Esophagus squamous epithelium (tissue), 5 donors: Measurements from ENCODE around the gene PSMD2. TPM values are rescaled to one million over a fixed set of nuclear protein-coding genes. Genes with fewer than 3 reads are reported as not detected.

Source experiments
- DNase-seq: peaks from one replicate; lab custom pipeline; 2025; lab: John Stamatoyannopoulos, UW
- H3K27ac ChIP-seq, 4 donors: fragments of 200-600 bp; sonication (generic); one replicate each; pipeline ENCODE4 v1.5.1; 2016 to 2019; ENCODE audit warnings: mild to moderate bottlenecking in 1 of 4
- H3K27me3 ChIP-seq, 4 donors: fragments of 200-600 bp; sonication (generic); 1 replicate in 3 of 4; 2 replicates in 1 of 4; pipeline versions ENCODE4 v1.5.1 to v1.6.0; 2017 to 2021; ENCODE audit warnings: antibody characterized with exemption in 1 of 4
- H3K36me3 ChIP-seq, 3 donors: fragments of 200-600 bp; sonication (generic); one replicate each; pipeline ENCODE4 v1.5.1; 2016 to 2019
- H3K4me1 ChIP-seq, 3 donors: fragments of 200-600 bp; sonication (generic); one replicate each; pipeline ENCODE4 v1.5.1; 2017 to 2019
- H3K4me3 ChIP-seq, 4 donors: fragments of 200-600 bp; sonication (generic); 1 replicate in 3 of 4; 2 replicates in 1 of 4; pipeline ENCODE4 v1.5.1; 2016 to 2019; ENCODE audit warnings: mild to moderate bottlenecking in 2 of 4, moderate library complexity in 1 of 4
- H3K9me3 ChIP-seq, 3 donors: fragments of 200-600 bp; sonication (generic); one replicate each; pipeline ENCODE4 v1.5.1; 2016 to 2019
- CTCF ChIP-seq, 6 experiments: fragments of 450-650 bp in 4 of 6; fragments of 200-600 bp in 2 of 6; sonication (generic) in 2 of 6; IDR thresholded peaks; one replicate each; pipeline ENCODE4 v1.5.1; 2016 to 2019; ENCODE audit warnings: antibody characterized with exemption in 6 of 6, mild to moderate bottlenecking in 4 of 6, moderate library complexity in 4 of 6
- POLR2A ChIP-seq, 4 donors: fragments of 450-650 bp; IDR thresholded peaks; one replicate each; pipeline ENCODE4 v1.6.1; 2017; ENCODE audit warnings: antibody characterized with exemption in 4 of 4, mild to moderate bottlenecking in 4 of 4, moderate library complexity in 3 of 4
- WGBS, 2 donors: methylation state at CpG; one replicate each; pipeline ENCODE4 v1.1.5; 2018; 5-methylcytosine and 5-hydroxymethylcytosine counted together
- intact Hi-C: fragments of 100-400 bp; cut with DNase I; formaldehyde crosslinking; loops from one replicate; pipeline ENCODE4 v1.15.0; 2022
- small RNA-seq, 4 donors: library from RNA; depleted of rRNA; stranded (forward); fragments of <200 nt; gene quantifications; one replicate each; pipeline ENCODE3, GENCODE V24; 2016
- total RNA-seq, 4 donors: library from RNA; depleted of rRNA; stranded (reverse); fragments of >200 nt; gene quantifications; one replicate each; pipeline ENCODE4 v1.1.0, GENCODE V29; 2016
- donor health status: DM: yes; HTN: yes; CAD: no.

Gene PSMD2
- total RNA-seq, 4 donors from 2014 or later = 209 to 362 (median 235) TPM

GRCh38 chr3:184357248-184358123, 58.4 kb downstream of the PSMD2 start:
- Histone ChIP-seq H3K4me3 (no peak overlapping the region), H3K27me3 (no peaks in the 10 kb centered on the region), H3K4me1 (peaks cover 9 to 34% (median 12%) of the 10 kb centered on the region in 3 donors), H3K27ac (no peak overlapping the region), H3K36me3 (peaks cover 0 to 35% (median 0%) of the 10 kb centered on the region in 3 donors), H3K9me3 (no peaks in the 10 kb centered on the region)
- intact Hi-C loops = loop anchor here (10.0 kb wide), 1 partner anchor 53 kb away; no protein-coding TSS in a partner anchor
- no peak for TF ChIP-seq CTCF (IDR thresholded peaks at IDR 0.05)
- no peak for TF ChIP-seq POLR2A (IDR thresholded peaks at IDR 0.05)
- no peak for DNase-seq
- WGBS, 2 donors = 92 to 94% methylated on average over 14 to 15 of the region's 24 CpGs

- 90 to 95% methylated on average over 5 to 10 of the region's 12 CpGs for WGBS, 2 donors
- Histone ChIP-seq H3K36me3 (peaks cover 0 to 35% (median 0%) of the 10 kb centered on the region in 3 donors), H3K27me3 (no peaks in the 10 kb centered on the region), H3K9me3 (no peaks in the 10 kb centered on the region), H3K27ac (no peak overlapping the region), H3K4me3 (no peak overlapping the region), H3K4me1 (peaks cover 9 to 32% (median 12%) of the 10 kb centered on the region in 3 donors)
- no peak for DNase-seq
- intact Hi-C loops = loop anchor here (10.0 kb wide), 1 partner anchor 53 kb away; no protein-coding TSS in a partner anchor
- TF ChIP-seq POLR2A (IDR thresholded peaks at IDR 0.05) (no peak), CTCF (IDR thresholded peaks at IDR 0.05) (no peak)
These were observed 59.2 kb downstream of the PSMD2 start for GRCh38 chr3:184358124-184358767.

Small RNA genes within 50 kb of the gene (small RNA-seq; reads per million reads assigned to genes)
- gene SNORD66 = 1,088 to 2,343 (median 1,652) reads per million in 4 donors

Other genes starting within 250 kb of the PSMD2 start
- not detected for gene HTR3C, start 246.2 kb upstream of the PSMD2 start, total RNA-seq
- not detected for gene HTR3E, start 202.2 kb upstream of the PSMD2 start, total RNA-seq
- gene EIF2B5, start 163.9 kb upstream of the PSMD2 start, total RNA-seq = 10 to 100 TPM; 27.2 to 51.5 (median 42.1) TPM
- gene DVL3, start 143.9 kb upstream of the PSMD2 start, total RNA-seq = 10 to 100 TPM; 28.9 to 45.2 (median 34.4) TPM
- gene AP2M1, start 124.4 kb upstream of the PSMD2 start, total RNA-seq = 100 to 1,000 TPM; 139 to 212 (median 208) TPM
- 10 to 100 TPM; 31.4 to 63.1 (median 40.5) TPM for gene ABCF3, start 113.0 kb upstream of the PSMD2 start, total RNA-seq
- under 1 TPM in 1 of 4 donors, not detected in 3; 0.22 TPM for gene VWA5B2, start 69.7 kb upstream of the PSMD2 start, total RNA-seq
- 10 to 100 TPM; 45.8 to 63.9 (median 54.6) TPM for gene ALG3, start 50.3 kb upstream of the PSMD2 start, total RNA-seq
- 10 to 100 TPM in 2 of 4 donors, 1 to 10 TPM in 2; 8.1 to 13.4 (median 10.3) TPM for gene EEF1AKMT4, start 49.6 kb upstream of the PSMD2 start, total RNA-seq
- gene CAMK2N2, start 37.7 kb upstream of the PSMD2 start, total RNA-seq = not detected
- not detected for gene ECE2, start 23.2 kb upstream of the PSMD2 start, total RNA-seq
- gene EIF4G1, start 15.4 kb downstream of the PSMD2 start, total RNA-seq = 100 to 1,000 TPM; 272 to 462 (median 352) TPM
- 10 to 100 TPM in 2 of 4 donors, 1 to 10 TPM in 2; 7.4 to 20.2 (median 10.4) TPM for gene FAM131A, start 38.4 kb downstream of the PSMD2 start, total RNA-seq
- 1 to 10 TPM; 2.1 to 4.2 (median 3.0) TPM for gene CLCN2, start 62.4 kb downstream of the PSMD2 start, total RNA-seq
- gene POLR2H, start 62.5 kb downstream of the PSMD2 start, total RNA-seq = 10 to 100 TPM; 49.5 to 98.5 (median 64.9) TPM
- under 1 TPM in 1 of 4 donors, not detected in 3; 0.57 TPM for gene THPO, start 79.0 kb downstream of the PSMD2 start, total RNA-seq
- gene CHRD, start 80.8 kb downstream of the PSMD2 start, total RNA-seq = 10 to 100 TPM in 1 of 4 donors, 1 to 10 TPM in 1, under 1 TPM in 2; 0.11 to 10.7 (median 2.8) TPM